Adrenal gland (tissue), 12 donors: ENCODE measurements around the gene TPR. TPM values are rescaled to one million over a fixed set of nuclear protein-coding genes. Genes with fewer than 3 reads are reported as not detected.

Source experiments
- DNase-seq, 7 donors: peaks; one replicate each; pipeline ENCODE4 v3.0.0-alpha.2; 2019 to 2020
- H3K27ac ChIP-seq, 5 donors: fragments of 200-600 bp; sonication (generic) in 4 of 5; 1 replicate in 3 of 5; 2 replicates in 2 of 5; pipeline versions ENCODE4 v1.5.1 to v1.8.0; 2016 to 2020; ENCODE audit warnings: mild to moderate bottlenecking in 1 of 5
- H3K27me3 ChIP-seq: fragments of 200-600 bp; 2 replicates; pipeline ENCODE4 v1.8.0; 2021
- H3K36me3 ChIP-seq, 2 donors: fragments of 200-600 bp; replicated peaks in 1 of 2; 1 replicate in 1 of 2; 2 replicates in 1 of 2; pipeline versions ENCODE4 v1.5.1 to v1.8.0; 2018 to 2022
- H3K4me1 ChIP-seq, 2 donors: fragments of 200-600 bp; replicated peaks in 1 of 2; 1 replicate in 1 of 2; 2 replicates in 1 of 2; pipeline versions ENCODE4 v1.5.1 to v1.8.0; 2018 to 2021
- H3K4me3 ChIP-seq, 4 donors: fragments of 200-600 bp; sonication (generic) in 3 of 4; one replicate each; pipeline ENCODE4 v1.5.1; 2016 to 2018
- H3K9me3 ChIP-seq, 3 donors: fragments of 200-600 bp; sonication (generic) in 1 of 3; replicated peaks in 1 of 3; 1 replicate in 2 of 3; 2 replicates in 1 of 3; pipeline versions ENCODE4 v1.5.1 to v1.8.0; 2016 to 2021
- POLR2A ChIP-seq, 2 donors: fragments of 450-650 bp; IDR thresholded peaks; one replicate each; pipeline ENCODE4 v1.6.1; 2017; ENCODE audit warnings: antibody characterized with exemption in 2 of 2, mild to moderate bottlenecking in 2 of 2, moderate library complexity in 1 of 2
- WGBS, 4 donors: extraction: QIAGEN DNeasy Blood & Tissue Kit in 2 of 4; methylation state at CpG; one replicate each; pipeline versions ENCODE4 v1.1.5 to v1.1.7; 2013 to 2017; 5-methylcytosine and 5-hydroxymethylcytosine counted together
- intact Hi-C, 2 donors: fragments of 100-400 bp; cut with DNase I; formaldehyde crosslinking; loops; one replicate each; pipeline versions ENCODE4 v1.14.1 to v1.15.0; 2022 to 2023
- polyA plus RNA-seq, 3 donors: library from polyadenylated mRNA; stranded (reverse); fragments of 200-250 nt in 2 of 3; fragments of 350-450 nt in 1 of 3; fragmentation: Illumina TruSeq in 1 of 3; extraction: RNeasy Lipid Tissue Mini Kit (QIAGEN cat#74804) in 1 of 3; gene quantifications; one replicate each; pipeline ENCODE4 v1.2.3, GENCODE V29; 2013 to 2014
- total RNA-seq, 9 donors: library from RNA; depleted of rRNA in 4 of 9; stranded (reverse); fragments of >200 nt in 4 of 9; fragments of 120-200 nt in 1 of 9; fragmentation: NEBNext Ultra II Directional in 1 of 9; extraction: Animal tissue kit (Norgen Biotek cat#: 25700) in 1 of 9; gene quantifications; one replicate each; pipeline versions ENCODE4 v1.1.0 to v1.2.4, GENCODE V29; 2013 to 2023
- TF ChIP-seq, protein P1 (sequence below), 6 experiments: fragments of 450-650 bp in 4 of 6; fragments of 200-600 bp in 2 of 6; sonication (generic) in 1 of 6; IDR thresholded peaks; 1 replicate in 5 of 6; 2 replicates in 1 of 6; pipeline versions ENCODE4 v1.5.1 to v1.8.0; 2016 to 2021; ENCODE audit warnings: antibody characterized with exemption in 6 of 6, mild to moderate bottlenecking in 2 of 6, moderate library complexity in 1 of 6
- donor health status: healthy with polysubstance abuse.
- donor health status: Bipolar disorder and iron deficiency.
- donor health status: DM: yes; HTN: yes; CAD: no.
- donor health status: DM: no; HTN: no; CAD: no.
- donor health status: DM: no; HTN: no; CAD: no.
- donor health status: DM: yes; HTN: yes; CAD: no.

The TPR gene
- total and polyA plus RNA-seq, 12 donors, result 24.2 to 99.2 (median 57.0) TPM

GRCh38 chr1:186323865-186324264, 51.2 kb downstream of the TPR start:
- intact Hi-C loops, result no loop called here
- no peak overlapping the region for H3K4me3 ChIP-seq
- no peaks in the 10 kb centered on the region for H3K27me3 ChIP-seq
- H3K9me3 ChIP-seq, result no peaks in the 10 kb centered on the region
- no peaks in the 10 kb centered on the region for H3K4me1 ChIP-seq
- H3K27ac ChIP-seq, result no peak overlapping the region
- WGBS, 4 donors, result 92 to 97% (median 94%) methylated on average over 4 of the region's 4 CpGs
- H3K36me3 ChIP-seq, result peaks cover 0 to 89% of the 10 kb centered on the region in 2 donors
- no peak for TF ChIP-seq POLR2A (IDR thresholded peaks at IDR 0.05)
- TF ChIP-seq, protein P1, sequence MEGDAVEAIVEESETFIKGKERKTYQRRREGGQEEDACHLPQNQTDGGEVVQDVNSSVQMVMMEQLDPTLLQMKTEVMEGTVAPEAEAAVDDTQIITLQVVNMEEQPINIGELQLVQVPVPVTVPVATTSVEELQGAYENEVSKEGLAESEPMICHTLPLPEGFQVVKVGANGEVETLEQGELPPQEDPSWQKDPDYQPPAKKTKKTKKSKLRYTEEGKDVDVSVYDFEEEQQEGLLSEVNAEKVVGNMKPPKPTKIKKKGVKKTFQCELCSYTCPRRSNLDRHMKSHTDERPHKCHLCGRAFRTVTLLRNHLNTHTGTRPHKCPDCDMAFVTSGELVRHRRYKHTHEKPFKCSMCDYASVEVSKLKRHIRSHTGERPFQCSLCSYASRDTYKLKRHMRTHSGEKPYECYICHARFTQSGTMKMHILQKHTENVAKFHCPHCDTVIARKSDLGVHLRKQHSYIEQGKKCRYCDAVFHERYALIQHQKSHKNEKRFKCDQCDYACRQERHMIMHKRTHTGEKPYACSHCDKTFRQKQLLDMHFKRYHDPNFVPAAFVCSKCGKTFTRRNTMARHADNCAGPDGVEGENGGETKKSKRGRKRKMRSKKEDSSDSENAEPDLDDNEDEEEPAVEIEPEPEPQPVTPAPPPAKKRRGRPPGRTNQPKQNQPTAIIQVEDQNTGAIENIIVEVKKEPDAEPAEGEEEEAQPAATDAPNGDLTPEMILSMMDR (IDR thresholded peaks at IDR 0.05), result no peak
- no peak for DNase-seq

- no peaks in the 10 kb centered on the region for H3K4me1 ChIP-seq
- H3K27ac ChIP-seq, result no peak overlapping the region
- H3K36me3 ChIP-seq, result peaks cover 0 to 88% of the 10 kb centered on the region in 2 donors
- H3K4me3 ChIP-seq, result no peak overlapping the region
- intact Hi-C loops, result no loop called here
- WGBS, 4 donors, result 54 to 65% (median 59%) methylated on average over 3 of the region's 3 CpGs
- TF ChIP-seq, protein P1 (IDR thresholded peaks at IDR 0.05), result no peak
- no peak for TF ChIP-seq POLR2A (IDR thresholded peaks at IDR 0.05)
- H3K27me3 ChIP-seq, result no peaks in the 10 kb centered on the region
- no peak for DNase-seq
- H3K9me3 ChIP-seq, result no peaks in the 10 kb centered on the region
Measured at GRCh38 chr1:186315570-186315969, 59.5 kb downstream of the TPR start.

GRCh38 chr1:186311375-186312051, 63.5 kb downstream of the TPR start:
- H3K4me1 ChIP-seq, result no peaks in the 10 kb centered on the region
- H3K36me3 ChIP-seq, result peaks cover 0 to 48% of the 10 kb centered on the region in 2 donors
- H3K27me3 ChIP-seq, result no peaks in the 10 kb centered on the region
- H3K9me3 ChIP-seq, result no peaks in the 10 kb centered on the region
- H3K4me3 ChIP-seq, result no peak overlapping the region
- no peak for DNase-seq
- intact Hi-C loops, result no loop called here
- TF ChIP-seq, protein P1 (IDR thresholded peaks at IDR 0.05), result no peak
- no peak for TF ChIP-seq POLR2A (IDR thresholded peaks at IDR 0.05)
- H3K27ac ChIP-seq, result no peak overlapping the region
- WGBS, 4 donors, result 94 to 99% (median 96%) methylated on average over 3 of the region's 3 CpGs

DNA sequence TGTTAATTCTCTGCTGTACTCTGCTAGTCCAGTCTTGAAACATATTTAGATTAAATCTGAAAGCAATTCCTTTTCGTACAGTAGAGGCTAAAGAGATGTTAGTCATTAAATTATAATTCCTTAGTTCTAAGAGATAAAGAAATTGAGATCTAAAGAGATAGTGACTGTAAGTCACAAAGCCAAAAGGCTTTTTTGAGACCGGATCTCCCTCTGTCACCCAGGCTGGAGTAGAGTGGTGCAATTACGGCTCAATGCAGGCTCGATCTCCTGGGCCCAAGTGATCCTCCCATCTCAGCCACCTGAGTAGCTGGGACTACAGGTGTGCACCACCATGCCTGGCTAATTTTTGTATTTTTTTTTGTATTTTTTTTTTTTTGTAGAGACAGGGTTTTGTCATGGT, 64.7 kb downstream of the TPR start:
- WGBS, 4 donors, result 93 to 98% (median 95%) methylated on average over 4 of the region's 4 CpGs
- Histone ChIP-seq H3K27me3 (no peaks in the 10 kb centered on the region), H3K27ac (no peak overlapping the region), H3K4me3 (no peak overlapping the region), H3K9me3 (no peaks in the 10 kb centered on the region), H3K4me1 (no peaks in the 10 kb centered on the region), H3K36me3 (peaks cover 0 to 36% of the 10 kb centered on the region in 2 donors)
- TF ChIP-seq, protein P1 (IDR thresholded peaks at IDR 0.05), result no peak
- no peak for TF ChIP-seq POLR2A (IDR thresholded peaks at IDR 0.05)
- no peak for DNase-seq
- intact Hi-C loops, result no loop called here
